GM23338 (cell line): ENCODE measurements around the gene RMI2. TPM values are rescaled to one million over a fixed set of nuclear protein-coding genes. Genes with fewer than 3 reads are reported as not detected.

ENCODE experiments used
- ATAC-seq: fragments of 200-7000 bp; cut with Tn5 transposase; 3 replicates; pipeline ENCODE4 v1.9.1; 2020
- DNase-seq: peaks from one replicate; pipeline ENCODE4 v3.0.0-alpha.2; 2015; ENCODE audit warnings: low spot score
- H2AFZ ChIP-seq: fragments of 200-600 bp; sonication (generic); 2 replicates; pipeline ENCODE4 v1.8.0; 2016; ENCODE audit warnings: antibody characterized with exemption, mild to moderate bottlenecking, moderate library complexity
- H3F3A ChIP-seq: fragments of 200-600 bp; sonication (generic); replicated peaks from 2 replicates; pipeline ENCODE4 v1.8.0; 2017; ENCODE audit warnings: antibody characterized with exemption, mixed run types, low read depth
- H3K27ac ChIP-seq: fragments of 200-600 bp; sonication (generic); 2 replicates; pipeline ENCODE4 v1.6.1; 2016; ENCODE audit warnings: low read depth
- H3K27me3 ChIP-seq: fragments of 200-600 bp; sonication (generic); 2 replicates; pipeline ENCODE4 v1.8.0; 2016; ENCODE audit warnings: mild to moderate bottlenecking, mixed run types, moderate library complexity; ENCODE audit not compliant: insufficient read depth
- H3K36me3 ChIP-seq: fragments of 200-600 bp; sonication (generic); 2 replicates; pipeline ENCODE4 v1.8.0; 2016; ENCODE audit warnings: mild to moderate bottlenecking; ENCODE audit not compliant: insufficient read depth
- H3K4me1 ChIP-seq: fragments of 200-600 bp; sonication (generic); 2 replicates; pipeline ENCODE4 v1.8.0; 2016; ENCODE audit warnings: mild to moderate bottlenecking, moderate library complexity; ENCODE audit not compliant: insufficient read depth
- H3K4me2 ChIP-seq: fragments of 200-600 bp; sonication (generic); 2 replicates; pipeline ENCODE4 v1.7.1; 2017; ENCODE audit warnings: mixed run types
- H3K4me3 ChIP-seq: fragments of 200-600 bp; sonication (generic); 2 replicates; pipeline ENCODE4 v1.6.1; 2016; ENCODE audit warnings: mixed run types
- H3K79me2 ChIP-seq: fragments of 200-600 bp; sonication (generic); replicated peaks from 2 replicates; pipeline ENCODE4 v1.8.0; 2017; ENCODE audit warnings: mild to moderate bottlenecking; ENCODE audit not compliant: insufficient read depth
- H3K9me2 ChIP-seq: fragments of 200-600 bp; sonication (generic); 2 replicates; pipeline ENCODE4 v1.8.0; 2017; ENCODE audit not compliant: insufficient read depth
- H4K20me1 ChIP-seq: fragments of 200-600 bp; sonication (generic); replicated peaks from 2 replicates; pipeline ENCODE4 v1.8.0; 2017; ENCODE audit warnings: mild to moderate bottlenecking; ENCODE audit not compliant: insufficient read depth
- H3K27ac Mint-ChIP-seq: 2 replicates; pipeline ENCODE4 v1.8.0; 2020; ENCODE audit warnings: inconsistent platforms, mild to moderate bottlenecking, moderate library complexity, mixed read lengths
- H3K27me3 Mint-ChIP-seq: 3 replicates; pipeline ENCODE4 v1.8.0; 2022; ENCODE audit warnings: low read depth, mild to moderate bottlenecking, moderate library complexity, mixed read lengths, inconsistent platforms; ENCODE audit not compliant: insufficient read depth, poor library complexity
- H3K36me3 Mint-ChIP-seq: 3 replicates; pipeline ENCODE4 v1.8.0; 2021; ENCODE audit warnings: low read depth, mild to moderate bottlenecking, inconsistent platforms, moderate library complexity, mixed read lengths
- H3K4me1 Mint-ChIP-seq: 3 replicates; pipeline ENCODE4 v1.8.0; 2020; ENCODE audit warnings: mild to moderate bottlenecking, inconsistent platforms, mixed read lengths
- H3K4me3 Mint-ChIP-seq: 3 replicates; pipeline ENCODE4 v1.8.0; 2021; ENCODE audit warnings: moderate library complexity, mild to moderate bottlenecking, inconsistent platforms, mixed read lengths
- H3K9me3 Mint-ChIP-seq: 3 replicates; pipeline ENCODE4 v1.8.0; 2020; ENCODE audit warnings: moderate library complexity, mild to moderate bottlenecking, inconsistent platforms, mixed read lengths
- CREB1 ChIP-seq: fragments of 250-450 bp; sonication (Bioruptor Pico); IDR thresholded peaks from 2 replicates; pipeline ENCODE4 v1.5.0; 2020; ENCODE audit warnings: low read depth, mild to moderate bottlenecking, moderate library complexity
- CTCF ChIP-seq, 2 experiments: fragments of 200-600 bp in 1 of 2; sonication (generic) in 1 of 2; conservative IDR thresholded peaks; 2 replicates each; pipeline versions ENCODE4 v1.5.1 to v1.6.1; 2016 to 2017; ENCODE audit warnings: antibody characterized with exemption in 2 of 2, low read depth in 2 of 2, mild to moderate bottlenecking in 2 of 2, moderate library complexity in 1 of 2
- ETS1 ChIP-seq: IDR thresholded peaks from 2 replicates; pipeline ENCODE4 v1.6.1; 2016; ENCODE audit warnings: antibody characterized with exemption
- EZH2 ChIP-seq: fragments of 200-600 bp; sonication (generic); IDR thresholded peaks from one replicate; pipeline ENCODE4 v1.8.0; 2017; ENCODE audit warnings: antibody characterized with exemption, mild to moderate bottlenecking, low read depth; ENCODE audit not compliant: unreplicated experiment
- EZH2phosphoT487 ChIP-seq: fragments of 200-600 bp; sonication (generic); IDR thresholded peaks from one replicate; pipeline ENCODE4 v1.8.1; 2018; ENCODE audit warnings: antibody characterized with exemption; ENCODE audit not compliant: unreplicated experiment
- JUNB ChIP-seq: IDR thresholded peaks from one replicate; pipeline ENCODE4 v1.6.1; 2016; ENCODE audit warnings: antibody characterized with exemption; ENCODE audit not compliant: unreplicated experiment
- NANOG ChIP-seq: IDR thresholded peaks from 2 replicates; pipeline ENCODE4 v1.6.1; 2016; ENCODE audit warnings: antibody characterized with exemption, borderline replicate concordance
- POLR2AphosphoS5 ChIP-seq: IDR thresholded peaks from 2 replicates; pipeline ENCODE4 v1.6.1; 2016; ENCODE audit warnings: antibody characterized with exemption, low read depth
- REST ChIP-seq: IDR thresholded peaks from one replicate; pipeline ENCODE4 v1.6.1; 2018; ENCODE audit warnings: antibody characterized with exemption; ENCODE audit not compliant: unreplicated experiment
- STAT1 ChIP-seq: IDR thresholded peaks from one replicate; pipeline ENCODE4 v1.6.1; 2016; ENCODE audit warnings: antibody characterized with exemption; ENCODE audit not compliant: unreplicated experiment
- ZNF114 ChIP-seq: fragments of 250-450 bp; sonication (Bioruptor Pico); IDR thresholded peaks from 2 replicates; pipeline ENCODE4 v1.5.0; 2020; ENCODE audit warnings: mild to moderate bottlenecking, moderate library complexity
- ZNF331 ChIP-seq: fragments of 250-450 bp; sonication (Bioruptor Pico); IDR thresholded peaks from 2 replicates; pipeline ENCODE4 v1.5.0; 2020; ENCODE audit warnings: low read depth, mild to moderate bottlenecking, moderate library complexity
- ZNF462 ChIP-seq: fragments of 250-450 bp; sonication (Bioruptor Pico); IDR thresholded peaks from 2 replicates; pipeline ENCODE4 v1.5.0; 2020; ENCODE audit warnings: mild to moderate bottlenecking, moderate library complexity
- polyA plus RNA-seq: library from polyadenylated mRNA; unstranded; fragments of >200 nt; fragmentation: Nextera tagmentation; extraction: Ambion mirVana; gene quantifications from 2 replicates; pipeline ENCODE4 v1.2.1, GENCODE V29; 2016
- total RNA-seq: library from RNA; depleted of rRNA; stranded (reverse); fragments of >200 nt; shearing (Covaris generic); gene quantifications from 2 replicates; pipeline ENCODE4 v1.2.3, GENCODE V29; 2014

The RMI2 gene
- total and polyA plus RNA-seq, 2 experiments from 2014 or later: 98.2 to 108 TPM

GRCh38 chr16:11323551-11324336 is 21.5 kb upstream of the RMI2 start:
- DNase-seq (no peak), ATAC-seq (no peak)
- TF ChIP-seq EZH2: no peak
- no peak for TF ChIP-seq ETS1
- TF ChIP-seq EZH2phosphoT487: no peak
- TF ChIP-seq ZNF114 (CRISPR knock-in tag): no peak
- no peak for TF ChIP-seq ZNF462 (CRISPR knock-in tag)
- TF ChIP-seq CREB1: no peak
- TF ChIP-seq STAT1: no peak
- no peak for TF ChIP-seq CTCF (conservative IDR thresholded peaks at IDR 0.05; ENCODE audit: low read depth in 2 of 2)
- no peak for TF ChIP-seq JUNB
- TF ChIP-seq NANOG: no peak
- TF ChIP-seq REST: no peak
- TF ChIP-seq POLR2AphosphoS5: no peak
- no peak for TF ChIP-seq ZNF331 (CRISPR knock-in tag)
- H3K79me2 ChIP-seq: 0 out of 2 replicates have a peak, but pooled peaks cover 1% of the 10 kb centered on the region
- H3K4me3 Mint-ChIP-seq: no peak overlapping the region
- peaks cover 27% of the 10 kb centered on the region for H3K27me3 Mint-ChIP-seq
- H3K27ac Mint-ChIP-seq: no peak overlapping the region
- H3F3A ChIP-seq: peaks cover 22% of the 10 kb centered on the region
- no peaks in the 10 kb centered on the region for H3K27me3 ChIP-seq
- H3K4me1 Mint-ChIP-seq: peaks cover 33% of the 10 kb centered on the region
- H3K9me3 Mint-ChIP-seq: no peaks in the 10 kb centered on the region
- H3K4me2 ChIP-seq: no peak overlapping the region
- H4K20me1 ChIP-seq: no peaks in the 10 kb centered on the region
- no peak overlapping the region for H3K4me3 ChIP-seq
- no peaks in the 10 kb centered on the region for H3K9me2 ChIP-seq
- no peak overlapping the region for H2AFZ ChIP-seq
- peaks cover 23% of the 10 kb centered on the region for H3K36me3 Mint-ChIP-seq
- no peak overlapping the region for H3K27ac ChIP-seq
- peaks cover 12% of the 10 kb centered on the region for H3K4me1 ChIP-seq
- H3K36me3 ChIP-seq: no peaks in the 10 kb centered on the region
